HG02610 (cell line): Measurements from ENCODE around the gene SLC17A8.

Experiments
- ATAC-seq: cut with Tn5 transposase; IDR thresholded peaks from one replicate; pipeline ENCODE4 v1.9.1; 2021; ENCODE audit warnings: mild to moderate bottlenecking, moderate library complexity; ENCODE audit not compliant: unreplicated experiment

The SLC17A8 gene

DNA sequence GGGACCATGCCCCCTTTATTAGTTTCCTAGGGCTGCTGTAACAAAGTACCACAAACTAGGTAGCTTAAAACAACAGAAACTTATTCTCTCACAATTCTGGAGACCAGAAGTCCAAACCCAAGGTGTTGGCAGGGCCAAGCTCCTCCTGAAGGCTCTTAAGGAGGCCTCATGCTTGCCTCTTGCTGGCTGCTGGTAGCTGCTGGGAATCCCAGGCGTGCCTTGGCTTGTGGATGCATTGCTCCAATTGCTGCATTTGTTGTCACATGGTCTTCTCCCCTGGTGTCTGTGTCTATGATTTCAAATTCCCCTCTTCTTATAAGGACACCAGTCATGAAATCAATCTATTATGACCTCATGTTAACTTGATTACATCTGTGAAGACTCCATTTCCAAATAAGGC lies 11.2 kb downstream of the SLC17A8 start:
- no peak for ATAC-seq

GRCh38 chr12:100371146-100371545 lies 14.3 kb downstream of the SLC17A8 start:
- no peak for ATAC-seq

- no peak for ATAC-seq
Measured at GRCh38 chr12:100372853-100373640, 16.2 kb downstream of the SLC17A8 start.

DNA sequence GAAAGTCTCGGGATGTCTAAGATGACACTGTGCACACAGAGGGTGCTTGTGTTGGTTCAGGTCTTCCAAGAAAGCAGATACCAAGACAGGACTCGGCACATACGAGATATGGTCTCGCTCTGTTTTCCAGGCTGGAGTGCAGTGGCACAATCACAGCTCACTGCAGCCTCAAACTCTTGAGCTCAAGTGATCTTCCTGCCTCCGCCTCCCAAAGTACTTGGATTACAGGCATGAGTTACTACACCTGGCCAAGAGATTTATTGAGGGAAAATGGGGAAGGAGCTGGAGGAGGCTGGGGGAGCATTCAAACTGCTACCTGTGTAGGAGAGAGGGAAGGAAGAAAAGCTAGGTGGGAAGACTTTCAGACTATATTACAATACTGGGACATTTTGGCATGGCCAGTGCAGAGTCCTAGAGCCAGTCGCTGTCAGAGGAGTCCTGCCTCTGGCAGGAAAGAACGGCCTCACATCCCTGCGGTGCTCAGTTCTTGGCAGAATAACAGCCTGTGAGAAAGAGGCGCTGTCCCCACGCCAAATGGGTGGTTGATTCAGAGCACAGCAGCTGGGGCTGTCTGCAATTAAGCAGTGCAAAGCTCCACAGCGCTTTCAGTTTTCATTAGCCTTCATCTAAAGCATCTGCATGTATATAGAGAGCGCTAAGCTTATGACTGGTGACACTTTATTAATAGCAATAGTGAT lies 18.3 kb downstream of the SLC17A8 start:
- no peak for ATAC-seq

GRCh38 chr12:100376161-100376560 lies 19.3 kb downstream of the SLC17A8 start:
- no peak for ATAC-seq

- ATAC-seq = no peak
Measured at GRCh38 chr12:100381379-100381778, 24.5 kb downstream of the SLC17A8 start.

GRCh38 chr12:100382338-100382737 lies 25.5 kb downstream of the SLC17A8 start:
- no peak for ATAC-seq

- no peak for ATAC-seq
Measured at GRCh38 chr12:100383586-100384558, 27.0 kb downstream of the SLC17A8 start.

DNA sequence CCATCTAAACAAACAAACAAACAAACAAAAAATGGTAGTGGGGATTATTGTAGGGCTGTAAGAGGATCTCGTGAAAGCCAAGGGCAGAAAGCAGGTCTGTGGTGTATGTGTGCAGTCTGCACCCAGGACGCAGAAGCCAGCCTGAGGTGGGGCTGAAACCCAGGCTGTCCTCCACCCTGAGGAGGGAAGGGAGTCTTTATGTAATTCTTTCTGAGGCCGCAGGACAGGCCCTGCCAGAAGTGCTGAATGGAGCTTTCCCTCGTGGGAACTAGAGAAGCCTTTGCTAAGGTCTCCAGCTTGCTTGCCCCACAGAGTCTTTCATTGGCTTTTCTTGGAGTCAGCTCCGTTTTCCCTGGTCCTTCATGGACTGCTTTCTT lies 27.7 kb downstream of the SLC17A8 start:
- no peak for ATAC-seq

DNA sequence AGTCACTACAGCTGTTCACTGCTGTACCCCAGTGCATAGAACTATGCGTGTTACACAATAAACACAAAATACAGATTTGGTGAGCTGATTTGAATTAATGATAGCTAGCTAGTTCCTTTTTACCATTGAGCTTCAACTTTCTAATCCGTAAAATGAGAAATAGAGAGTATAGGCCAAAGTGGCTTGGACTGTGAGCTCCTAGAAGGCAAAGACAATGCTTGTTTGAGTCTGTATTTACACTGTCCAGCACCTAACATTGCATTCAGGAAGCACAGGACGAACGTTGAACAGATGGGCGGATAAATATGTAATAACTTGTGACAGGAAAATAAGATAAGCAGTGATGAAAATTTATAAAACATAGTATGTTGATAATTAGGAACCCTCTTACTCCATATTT lies 31.5 kb downstream of the SLC17A8 start:
- ATAC-seq = no peak

GRCh38 chr12:100391856-100392255 lies 35.0 kb downstream of the SLC17A8 start:
- ATAC-seq = no peak

DNA sequence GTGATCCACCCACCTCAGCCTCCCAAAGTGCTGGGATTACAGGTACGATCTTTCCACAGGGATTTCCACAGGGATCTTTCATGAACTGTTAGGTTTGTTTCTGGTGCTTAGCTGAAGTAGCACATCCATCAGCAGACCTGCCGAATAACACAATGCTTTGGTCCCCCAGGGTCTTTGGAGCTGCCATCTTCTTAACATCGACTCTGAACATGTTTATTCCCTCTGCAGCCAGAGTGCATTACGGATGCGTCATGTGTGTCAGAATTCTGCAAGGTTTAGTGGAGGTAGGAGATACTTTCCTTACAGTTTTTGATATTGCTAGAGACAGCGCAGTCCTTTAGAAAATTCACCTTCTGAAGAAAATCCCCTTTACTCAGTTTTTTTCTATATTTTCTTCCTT lies 36.3 kb downstream of the SLC17A8 start:
- ATAC-seq = no peak

DNA sequence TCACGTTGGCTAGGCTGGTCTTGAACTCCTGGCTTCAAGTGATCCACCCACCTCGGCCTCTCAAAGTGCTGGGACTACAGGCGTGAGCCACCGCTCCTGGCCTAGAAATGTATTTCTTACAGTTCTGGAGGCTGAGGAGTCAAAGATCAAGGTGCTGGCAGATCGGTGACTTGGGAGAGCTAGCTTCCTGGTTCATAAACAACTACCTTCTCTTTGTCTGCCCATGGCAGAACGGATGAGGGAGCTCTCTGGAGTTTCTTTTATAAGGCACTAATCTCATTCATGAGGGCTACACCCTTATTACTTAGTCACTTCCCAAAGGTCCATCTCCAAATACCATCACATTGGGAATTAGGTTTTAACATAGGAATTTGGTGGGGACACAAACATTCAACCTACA lies 38.9 kb downstream of the SLC17A8 start:
- no peak for ATAC-seq

- ATAC-seq = no peak
Measured at GRCh38 chr12:100398307-100398706, 41.4 kb downstream of the SLC17A8 start.

DNA sequence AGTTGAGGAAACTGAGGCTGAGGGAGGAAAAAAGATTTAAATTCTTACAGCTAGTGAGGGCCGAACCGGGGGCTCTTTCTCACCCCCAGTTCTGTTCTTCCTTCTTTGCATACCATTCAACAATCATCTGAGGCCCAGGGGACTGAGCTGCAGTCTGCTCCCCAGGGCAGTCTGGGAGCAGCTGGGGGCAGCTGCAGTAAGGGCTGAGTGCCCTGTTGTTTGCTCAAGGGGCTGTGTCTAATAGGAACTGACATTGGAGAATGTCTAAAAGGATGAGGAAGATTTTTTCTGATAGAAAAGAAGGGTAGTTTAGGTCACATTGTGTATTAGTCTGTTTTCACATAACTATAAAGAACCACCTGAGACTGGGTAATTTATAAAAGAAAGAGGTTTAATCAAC lies 42.2 kb downstream of the SLC17A8 start:
- no peak for ATAC-seq

GRCh38 chr12:100401660-100402059 lies 44.8 kb downstream of the SLC17A8 start:
- no peak for ATAC-seq

GRCh38 chr12:100402763-100403162 lies 45.9 kb downstream of the SLC17A8 start:
- ATAC-seq = no peak

GRCh38 chr12:100403446-100403845 lies 46.6 kb downstream of the SLC17A8 start:
- no peak for ATAC-seq

GRCh38 chr12:100404769-100405407 lies 48.0 kb downstream of the SLC17A8 start:
- no peak for ATAC-seq

DNA sequence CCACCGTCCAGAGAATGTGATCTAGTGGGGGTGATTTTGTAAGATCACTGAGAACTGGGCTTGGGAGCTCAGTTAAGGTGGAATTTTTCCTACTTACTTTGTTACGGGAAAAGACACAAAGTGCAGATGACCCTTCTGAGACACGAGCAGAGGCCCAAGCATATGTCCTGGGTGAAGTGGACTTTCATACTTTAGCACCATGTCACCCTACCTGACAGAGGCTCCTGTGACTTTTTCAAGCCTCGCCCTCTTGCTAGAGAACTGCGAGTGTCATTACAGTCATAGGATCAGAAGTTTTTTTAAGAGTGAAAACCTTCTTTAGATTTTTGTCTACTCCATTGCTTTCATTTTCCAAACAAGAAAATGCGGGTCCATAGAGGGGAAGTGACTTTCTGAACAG lies 56.1 kb downstream of the SLC17A8 start:
- no peak for ATAC-seq

- ATAC-seq = no peak
Measured at GRCh38 chr12:100414739-100415138, 57.9 kb downstream of the SLC17A8 start.
